MM.1S (cell line): Measurements from ENCODE around the gene RAB1B.

Source experiments
- DNase-seq: peaks from one replicate; pipeline ENCODE4 v3.0.0-alpha.2; 2015
- H2AFZ ChIP-seq: fragments of 300-600 bp; sonication (generic); 2 replicates; pipeline ENCODE4 v1.6.0; 2016; ENCODE audit warnings: antibody characterized with exemption, low read length
- H3F3A ChIP-seq: fragments of 300-600 bp; sonication (generic); 2 replicates; pipeline ENCODE4 v1.6.1; 2016; ENCODE audit warnings: mild to moderate bottlenecking, antibody characterized with exemption, low read length, moderate library complexity, mixed read lengths; ENCODE audit not compliant: insufficient read depth
- H3K27ac ChIP-seq: fragments of 300-600 bp; sonication (generic); 2 replicates; pipeline ENCODE4 v1.5.1; 2016; ENCODE audit warnings: mild to moderate bottlenecking, low read length
- H3K27me3 ChIP-seq: fragments of 300-600 bp; sonication (generic); replicated peaks from 2 replicates; pipeline ENCODE4 v1.6.0; 2016; ENCODE audit warnings: low read length; ENCODE audit not compliant: insufficient read depth
- H3K36me3 ChIP-seq: fragments of 300-600 bp; sonication (generic); replicated peaks from 2 replicates; pipeline ENCODE4 v1.6.1; 2016; ENCODE audit warnings: mild to moderate bottlenecking, low read length, mixed read lengths; ENCODE audit not compliant: insufficient read depth
- H3K4me1 ChIP-seq: fragments of 300-600 bp; sonication (generic); 2 replicates; pipeline ENCODE4 v1.6.1; 2016; ENCODE audit warnings: low read length, mixed read lengths
- H3K4me2 ChIP-seq: fragments of 300-600 bp; sonication (generic); 2 replicates; pipeline ENCODE4 v1.6.0; 2016; ENCODE audit warnings: low read depth, low read length
- H3K4me3 ChIP-seq: fragments of 300-600 bp; sonication (generic); 2 replicates; pipeline ENCODE4 v1.5.1; 2016; ENCODE audit warnings: low read length, mixed read lengths
- H3K79me2 ChIP-seq: fragments of 300-600 bp; sonication (generic); 2 replicates; pipeline ENCODE4 v1.6.1; 2016; ENCODE audit warnings: mixed run types, low read length, mixed read lengths
- H3K9ac ChIP-seq: fragments of 300-600 bp; sonication (generic); 2 replicates; pipeline ENCODE4 v1.6.1; 2016; ENCODE audit warnings: low read length, mixed read lengths
- H3K9me2 ChIP-seq: fragments of 300-600 bp; sonication (generic); replicated peaks from 2 replicates; pipeline ENCODE4 v1.6.1; 2016; ENCODE audit warnings: mild to moderate bottlenecking, low read length, mixed read lengths; ENCODE audit not compliant: insufficient read depth
- H3K9me3 ChIP-seq: fragments of 300-600 bp; sonication (generic); replicated peaks from 2 replicates; pipeline ENCODE4 v1.6.1; 2016; ENCODE audit warnings: mild to moderate bottlenecking, low read length, mixed read lengths; ENCODE audit not compliant: insufficient read depth
- H4K20me1 ChIP-seq: fragments of 300-600 bp; sonication (generic); 2 replicates; pipeline ENCODE4 v1.6.1; 2016; ENCODE audit warnings: mild to moderate bottlenecking, low read length, moderate library complexity, mixed read lengths; ENCODE audit not compliant: insufficient read depth
- CTCF ChIP-seq: fragments of 300-600 bp; sonication (generic); IDR thresholded peaks from 2 replicates; pipeline ENCODE4 v1.5.1; 2016; ENCODE audit warnings: antibody characterized with exemption, low read length, mixed read lengths
- EZH2 ChIP-seq: fragments of 300-600 bp; sonication (generic); optimal IDR thresholded peaks from 2 replicates; pipeline ENCODE3; 2017; ENCODE audit warnings: low read depth, mild to moderate bottlenecking, antibody characterized with exemption, low read length, mixed read lengths
- EZH2phosphoT487 ChIP-seq: fragments of 300-600 bp; sonication (generic); IDR thresholded peaks from 2 replicates; pipeline ENCODE4 v1.6.1; 2018; ENCODE audit warnings: antibody characterized with exemption, low read length

Gene RAB1B

DNA sequence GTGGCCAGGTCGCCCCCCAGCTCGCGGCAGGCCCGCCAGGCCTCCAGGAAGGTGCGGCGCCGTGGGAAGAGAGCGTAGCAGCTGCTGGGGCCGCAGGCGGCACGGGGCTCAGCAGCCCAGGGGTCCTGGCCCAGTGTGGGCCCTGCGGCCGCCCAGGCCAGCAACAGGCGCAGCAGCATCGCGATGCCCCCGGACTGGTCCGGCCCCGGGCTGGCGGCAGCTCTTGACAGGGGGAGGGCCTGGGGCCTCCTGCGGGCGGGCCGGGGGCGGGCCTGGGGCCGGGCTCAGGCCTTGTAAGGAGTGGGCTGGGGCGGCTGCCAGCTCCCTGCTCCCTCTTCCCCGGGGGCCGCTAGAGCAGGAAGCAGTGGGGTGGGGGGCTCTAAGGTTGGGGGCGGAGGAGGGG lies 48.4 kb downstream of the RAB1B start, which contains the start of gene CD248:
CD248 (minus strand) TSS at position 196 of the 403 bp plus-strand sequence; CDS start at position 179, 17 bp downstream.
- no peak for TF ChIP-seq EZH2
- TF ChIP-seq EZH2phosphoT487, result no peak
- no peak for TF ChIP-seq CTCF
- H3K4me3 ChIP-seq, result no peak within 1 kb of the TSS
- no peak for DNase-seq
- H3K27me3 ChIP-seq, result peaks cover 60% of the 10 kb centered on the region
- no peak within 1 kb of the TSS for H2AFZ ChIP-seq
- H3K9me2 ChIP-seq, result no peaks in the 10 kb centered on the region
- no peaks in the 10 kb centered on the region for H3K9me3 ChIP-seq
- no peak within 1 kb of the TSS for H3K27ac ChIP-seq
- no peaks in the 10 kb centered on the region for H3K79me2 ChIP-seq
- no peaks in the 10 kb centered on the region for H3F3A ChIP-seq
- no peak within 1 kb of the TSS for H3K9ac ChIP-seq
- H3K4me2 ChIP-seq, result no peak within 1 kb of the TSS
- no peaks in the 10 kb centered on the region for H3K36me3 ChIP-seq
- no peaks in the 10 kb centered on the region for H3K4me1 ChIP-seq
- no peaks in the 10 kb centered on the region for H4K20me1 ChIP-seq

- TF ChIP-seq CTCF (no peak), EZH2phosphoT487 (no peak), EZH2 (no peak)
- H3K4me2 ChIP-seq, result no peak overlapping the region
- no peaks in the 10 kb centered on the region for H4K20me1 ChIP-seq
- H3K27me3 ChIP-seq, result peaks cover 64% of the 10 kb centered on the region
- H3K9ac ChIP-seq, result no peak overlapping the region
- H3F3A ChIP-seq, result no peaks in the 10 kb centered on the region
- no peak overlapping the region for H3K27ac ChIP-seq
- no peak overlapping the region for H2AFZ ChIP-seq
- no peaks in the 10 kb centered on the region for H3K9me2 ChIP-seq
- no peaks in the 10 kb centered on the region for H3K4me1 ChIP-seq
- no peak overlapping the region for H3K4me3 ChIP-seq
- no peaks in the 10 kb centered on the region for H3K36me3 ChIP-seq
- H3K79me2 ChIP-seq, result no peaks in the 10 kb centered on the region
- no peak for DNase-seq
- H3K9me3 ChIP-seq, result no peaks in the 10 kb centered on the region
These were observed 48.9 kb downstream of the RAB1B start for GRCh38 chr11:66317322-66317722.

- no peaks in the 10 kb centered on the region for H4K20me1 ChIP-seq
- H3K27ac ChIP-seq, result no peak overlapping the region
- H3K79me2 ChIP-seq, result no peaks in the 10 kb centered on the region
- H2AFZ ChIP-seq, result no peak overlapping the region
- no peak for TF ChIP-seq EZH2phosphoT487
- TF ChIP-seq EZH2, result no peak
- no peak for TF ChIP-seq CTCF
- no peak overlapping the region for H3K4me3 ChIP-seq
- peaks cover 70% of the 10 kb centered on the region for H3K27me3 ChIP-seq
- no peaks in the 10 kb centered on the region for H3K9me2 ChIP-seq
- no peaks in the 10 kb centered on the region for H3K36me3 ChIP-seq
- no peaks in the 10 kb centered on the region for H3F3A ChIP-seq
- H3K4me1 ChIP-seq, result no peaks in the 10 kb centered on the region
- no peaks in the 10 kb centered on the region for H3K9me3 ChIP-seq
- no peak overlapping the region for H3K9ac ChIP-seq
- no peak overlapping the region for H3K4me2 ChIP-seq
- DNase-seq, result no peak
These were observed 49.5 kb downstream of the RAB1B start for GRCh38 chr11:66317723-66318599.
